BE2C (cell line): ENCODE measurements around the gene F2RL3.
A peak's percentile ranks its signal among the peaks of the same experiment; 100 is the strongest.

ENCODE experiments used
- DNase-seq: peaks from one replicate; pipeline ENCODE4 v3.0.0-alpha.2; 2020
- H3K27me3 ChIP-seq: fragments of 250-450 bp; sonication (Bioruptor Pico); 2 replicates; pipeline ENCODE4 v1.5.1; 2020; ENCODE audit warnings: mild to moderate bottlenecking
- H3K36me3 ChIP-seq: fragments of 250-450 bp; sonication (Bioruptor Pico); 2 replicates; pipeline ENCODE4 v1.5.1; 2020; ENCODE audit warnings: mild to moderate bottlenecking
- H3K4me1 ChIP-seq: fragments of 250-450 bp; sonication (Bioruptor Pico); 2 replicates; pipeline ENCODE4 v1.5.1; 2020
- H3K4me3 ChIP-seq: 2 replicates; pipeline ENCODE4 v1.5.1; 2011; ENCODE audit warnings: low read depth, low read length
- H3K9me3 ChIP-seq: fragments of 250-450 bp; sonication (Bioruptor Pico); 2 replicates; pipeline ENCODE4 v1.5.1; 2020
- TF ChIP-seq, protein P1 (sequence below): IDR thresholded peaks from 2 replicates; pipeline ENCODE4 v1.5.1; 2012; ENCODE audit warnings: mild to moderate bottlenecking, low read depth, low read length

F2RL3 gene

DNA sequence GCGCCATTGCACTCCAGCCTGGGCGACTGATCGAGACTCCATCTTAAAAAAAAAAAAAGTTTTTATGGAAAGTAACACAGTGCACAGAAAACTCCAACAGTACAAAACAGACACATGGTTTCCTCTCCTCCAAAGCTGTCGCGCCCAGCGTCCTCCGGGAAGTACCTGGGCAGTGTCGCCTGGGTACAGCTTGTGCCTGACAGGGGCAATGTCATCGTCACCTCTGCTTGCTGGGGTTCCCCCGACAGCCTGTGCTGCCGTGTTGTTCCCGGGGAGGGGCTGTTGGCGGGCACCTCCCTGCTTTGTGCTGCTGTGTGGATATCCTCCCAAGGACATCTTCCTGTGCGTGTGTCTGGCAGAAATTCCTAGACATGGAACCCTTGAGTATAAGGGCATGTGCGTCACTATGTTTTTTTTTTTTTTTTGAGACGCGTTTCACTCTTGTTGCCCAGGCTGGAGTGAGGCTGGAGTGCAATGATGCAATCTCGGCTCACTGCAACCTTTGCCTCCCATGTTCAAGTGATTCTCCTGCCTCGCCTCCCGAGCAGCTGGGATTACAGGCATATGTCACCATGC lies 2.4 kb upstream of the F2RL3 start:
- TF ChIP-seq, protein P1, sequence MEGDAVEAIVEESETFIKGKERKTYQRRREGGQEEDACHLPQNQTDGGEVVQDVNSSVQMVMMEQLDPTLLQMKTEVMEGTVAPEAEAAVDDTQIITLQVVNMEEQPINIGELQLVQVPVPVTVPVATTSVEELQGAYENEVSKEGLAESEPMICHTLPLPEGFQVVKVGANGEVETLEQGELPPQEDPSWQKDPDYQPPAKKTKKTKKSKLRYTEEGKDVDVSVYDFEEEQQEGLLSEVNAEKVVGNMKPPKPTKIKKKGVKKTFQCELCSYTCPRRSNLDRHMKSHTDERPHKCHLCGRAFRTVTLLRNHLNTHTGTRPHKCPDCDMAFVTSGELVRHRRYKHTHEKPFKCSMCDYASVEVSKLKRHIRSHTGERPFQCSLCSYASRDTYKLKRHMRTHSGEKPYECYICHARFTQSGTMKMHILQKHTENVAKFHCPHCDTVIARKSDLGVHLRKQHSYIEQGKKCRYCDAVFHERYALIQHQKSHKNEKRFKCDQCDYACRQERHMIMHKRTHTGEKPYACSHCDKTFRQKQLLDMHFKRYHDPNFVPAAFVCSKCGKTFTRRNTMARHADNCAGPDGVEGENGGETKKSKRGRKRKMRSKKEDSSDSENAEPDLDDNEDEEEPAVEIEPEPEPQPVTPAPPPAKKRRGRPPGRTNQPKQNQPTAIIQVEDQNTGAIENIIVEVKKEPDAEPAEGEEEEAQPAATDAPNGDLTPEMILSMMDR: no peak
- no peaks in the 10 kb centered on the region for H3K9me3 ChIP-seq
- H3K36me3 ChIP-seq: no peaks in the 10 kb centered on the region
- no peak for DNase-seq
- no peaks in the 10 kb centered on the region for H3K4me1 ChIP-seq
- peak overlapping the region; percentile 33 for H3K4me3 ChIP-seq
- no peaks in the 10 kb centered on the region for H3K27me3 ChIP-seq

DNA sequence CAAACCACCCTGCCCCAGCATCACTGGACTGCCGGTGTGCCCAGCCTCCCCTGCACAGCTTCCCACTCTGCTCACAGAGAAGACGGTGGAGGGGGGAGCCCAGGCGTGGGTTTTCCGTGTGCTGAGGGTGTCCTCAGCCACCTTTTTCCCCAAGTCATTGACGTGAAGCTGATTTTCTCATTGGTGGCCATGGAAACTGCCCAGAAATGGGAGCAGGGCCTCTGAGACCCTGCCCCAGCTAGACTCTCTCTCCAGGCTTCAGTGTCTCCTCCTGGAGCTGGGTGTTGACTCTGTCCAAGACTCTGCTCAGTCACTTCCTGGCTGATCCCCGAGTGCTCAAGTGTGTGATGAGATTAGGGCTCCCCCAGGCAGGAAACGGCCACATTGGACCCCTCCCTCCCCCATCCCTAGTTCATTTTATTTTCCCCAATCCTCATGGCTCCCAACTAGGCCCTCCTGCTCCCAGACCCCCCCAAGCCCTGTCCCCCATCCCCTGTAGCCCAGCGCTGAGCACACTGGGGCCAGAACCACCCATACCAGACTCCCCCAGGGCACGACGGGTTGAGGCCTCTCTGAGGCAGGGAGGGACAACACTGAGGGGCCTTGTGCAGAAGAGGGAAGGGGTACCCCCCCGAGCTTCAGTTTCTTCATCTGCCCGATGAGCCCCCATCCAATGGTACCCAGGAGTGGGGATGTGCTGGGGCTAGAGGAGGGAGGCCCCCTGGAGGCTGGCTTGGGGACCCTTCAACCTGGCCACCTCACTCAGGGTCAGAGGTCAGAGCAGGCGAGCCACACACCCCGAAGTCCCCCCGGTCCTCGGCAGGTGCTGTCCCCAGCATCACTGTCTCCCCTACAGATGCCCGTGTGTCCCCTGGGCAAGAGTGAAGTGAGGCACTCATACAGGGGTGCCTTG lies 1.2 kb upstream of the F2RL3 start:
- TF ChIP-seq, protein P1: no peak
- Histone ChIP-seq H3K27me3 (no peaks in the 10 kb centered on the region), H3K9me3 (no peaks in the 10 kb centered on the region), H3K36me3 (no peaks in the 10 kb centered on the region), H3K4me1 (no peaks in the 10 kb centered on the region), H3K4me3 (no peak overlapping the region)
- DNase-seq: no peak

DNA sequence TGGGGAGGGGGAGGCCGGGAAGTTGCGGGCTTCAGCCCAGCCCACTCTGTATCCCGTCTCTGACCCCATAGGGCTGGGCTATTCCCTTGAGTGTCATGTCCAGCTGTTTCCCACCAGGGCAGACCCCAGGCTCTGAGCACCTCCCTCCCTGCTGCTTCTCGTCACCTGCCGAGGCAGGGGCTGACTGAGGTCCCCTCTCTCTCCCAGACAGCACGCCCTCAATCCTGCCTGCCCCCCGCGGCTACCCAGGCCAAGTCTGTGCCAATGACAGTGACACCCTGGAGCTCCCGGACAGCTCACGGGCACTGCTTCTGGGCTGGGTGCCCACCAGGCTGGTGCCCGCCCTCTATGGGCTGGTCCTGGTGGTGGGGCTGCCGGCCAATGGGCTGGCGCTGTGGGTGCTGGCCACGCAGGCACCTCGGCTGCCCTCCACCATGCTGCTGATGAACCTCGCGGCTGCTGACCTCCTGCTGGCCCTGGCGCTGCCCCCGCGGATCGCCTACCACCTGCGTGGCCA lies 625 bp downstream of the F2RL3 start:
- Histone ChIP-seq H3K4me3 (no peak overlapping the region), H3K4me1 (peaks cover 6% of the 10 kb centered on the region; the same call in 1 of the 2 replicates), H3K9me3 (no peaks in the 10 kb centered on the region), H3K36me3 (no peaks in the 10 kb centered on the region), H3K27me3 (no peaks in the 10 kb centered on the region)
- TF ChIP-seq, protein P1: no peak
- no peak for DNase-seq

DNA sequence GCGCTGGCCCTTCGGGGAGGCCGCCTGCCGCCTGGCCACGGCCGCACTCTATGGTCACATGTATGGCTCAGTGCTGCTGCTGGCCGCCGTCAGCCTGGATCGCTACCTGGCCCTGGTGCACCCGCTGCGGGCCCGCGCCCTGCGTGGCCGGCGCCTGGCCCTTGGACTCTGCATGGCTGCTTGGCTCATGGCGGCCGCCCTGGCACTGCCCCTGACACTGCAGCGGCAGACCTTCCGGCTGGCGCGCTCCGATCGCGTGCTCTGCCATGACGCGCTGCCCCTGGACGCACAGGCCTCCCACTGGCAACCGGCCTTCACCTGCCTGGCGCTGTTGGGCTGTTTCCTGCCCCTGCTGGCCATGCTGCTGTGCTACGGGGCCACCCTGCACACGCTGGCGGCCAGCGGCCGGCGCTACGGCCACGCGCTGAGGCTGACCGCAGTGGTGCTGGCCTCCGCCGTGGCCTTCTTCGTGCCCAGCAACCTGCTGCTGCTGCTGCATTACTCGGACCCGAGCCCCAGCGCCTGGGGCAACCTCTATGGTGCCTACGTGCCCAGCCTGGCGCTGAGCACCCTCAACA lies 1.2 kb downstream of the F2RL3 start:
- Histone ChIP-seq H3K27me3 (no peaks in the 10 kb centered on the region), H3K36me3 (no peaks in the 10 kb centered on the region), H3K4me1 (peaks cover 6% of the 10 kb centered on the region; the same call in 1 of the 2 replicates), H3K9me3 (no peaks in the 10 kb centered on the region), H3K4me3 (no peak overlapping the region)
- TF ChIP-seq, protein P1: no peak
- no peak for DNase-seq

DNA sequence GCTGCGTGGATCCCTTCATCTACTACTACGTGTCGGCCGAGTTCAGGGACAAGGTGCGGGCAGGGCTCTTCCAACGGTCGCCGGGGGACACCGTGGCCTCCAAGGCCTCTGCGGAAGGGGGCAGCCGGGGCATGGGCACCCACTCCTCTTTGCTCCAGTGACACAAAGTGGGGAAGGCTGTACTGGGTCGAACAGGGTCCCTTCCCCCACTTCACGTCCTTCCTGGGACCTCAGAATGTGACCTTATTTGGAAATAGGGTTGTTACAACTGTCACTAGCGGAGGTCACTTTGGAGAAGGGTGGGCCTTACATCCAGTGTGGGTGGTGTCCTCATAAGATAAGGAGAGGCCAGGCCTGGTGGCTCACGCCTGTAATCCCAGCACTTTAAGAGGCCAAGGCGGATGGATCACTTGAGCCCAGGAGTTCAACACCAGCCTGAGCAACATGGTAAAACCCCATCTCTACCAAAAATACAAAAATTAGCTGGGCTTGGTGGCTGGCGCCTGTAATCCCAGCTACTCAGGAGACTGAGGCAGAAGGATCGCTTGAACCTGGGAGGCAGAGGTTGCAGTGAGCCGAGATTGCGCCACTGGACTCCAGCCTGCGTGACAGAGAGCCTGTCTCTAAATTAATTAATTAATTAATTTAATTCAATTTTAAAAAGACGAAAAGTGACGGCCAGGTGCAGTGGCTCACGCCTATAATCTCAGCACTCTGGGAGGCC lies 1.8 kb downstream of the F2RL3 start:
- H3K4me3 ChIP-seq: no peak overlapping the region
- H3K4me1 ChIP-seq: peaks cover 6% of the 10 kb centered on the region; the same call in 1 of the 2 replicates
- TF ChIP-seq, protein P1: no peak
- no peaks in the 10 kb centered on the region for H3K9me3 ChIP-seq
- H3K36me3 ChIP-seq: no peaks in the 10 kb centered on the region
- H3K27me3 ChIP-seq: no peaks in the 10 kb centered on the region
- no peak for DNase-seq
